Measurements from ENCODE around the gene CASKIN1. TPM values are rescaled to one million over a fixed set of nuclear protein-coding genes. Genes with fewer than 3 reads are reported as not detected.

CASKIN1 gene
- total RNA-seq, 2 donors from 2014 or later = 8.2 to 9.7 TPM

DNA sequence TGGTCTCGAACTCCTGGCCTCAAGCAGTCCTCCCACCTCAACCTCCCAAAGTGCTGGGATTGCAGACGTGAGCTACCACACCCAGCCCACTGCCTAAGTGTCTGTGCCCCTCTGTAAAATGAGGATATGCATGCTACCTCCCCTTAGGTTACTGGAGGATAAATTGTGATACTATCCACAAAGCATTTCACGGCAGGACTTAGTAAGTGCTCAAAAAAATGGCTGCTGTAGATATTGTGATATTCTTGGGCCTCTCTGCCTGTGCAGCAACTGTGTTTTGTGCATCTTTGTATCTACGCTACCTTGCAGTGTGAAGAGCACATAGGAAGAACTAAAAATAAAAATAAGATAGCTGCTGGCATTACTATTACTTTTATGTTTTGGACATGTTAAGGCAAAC is 1.9 kb upstream of the CASKIN1 start:
- Histone ChIP-seq H3K4me3 (ENCODE audit: low read length) (no peak overlapping the region), H3K27me3 (ENCODE audit: control insufficient read depth, insufficient read depth, low read length, poor library complexity, severe bottlenecking) (peaks cover 48% of the 10 kb centered on the region), H3K9me3 (ENCODE audit: control insufficient read depth, low read length) (no peaks in the 10 kb centered on the region), H3K36me3 (ENCODE audit: control insufficient read depth, insufficient read depth, low read length) (no peaks in the 10 kb centered on the region), H3K9ac (ENCODE audit: extremely low read depth, low read length, poor library complexity, severe bottlenecking) (no peak overlapping the region), H3K4me1 (ENCODE audit: control insufficient read depth, insufficient read depth, low read length) (peaks cover 7% of the 10 kb centered on the region), H3K27ac (ENCODE audit: low read depth, low read length) (no peak overlapping the region)
- no peaks in the 10 kb centered on the region for H3K4me1 Mint-ChIP-seq
- no peak for DNase-seq
- WGBS, 2 experiments (ENCODE audit: insufficient coverage in 1 of 2, insufficient read length in 1 of 2) = 79% methylated on average over 4 of the region's 4 CpGs; no CpG with 5 or more reads in 1 of the 2 experiments
- no peak overlapping the region for H3K27ac Mint-ChIP-seq
- TF ChIP-seq, protein P1, sequence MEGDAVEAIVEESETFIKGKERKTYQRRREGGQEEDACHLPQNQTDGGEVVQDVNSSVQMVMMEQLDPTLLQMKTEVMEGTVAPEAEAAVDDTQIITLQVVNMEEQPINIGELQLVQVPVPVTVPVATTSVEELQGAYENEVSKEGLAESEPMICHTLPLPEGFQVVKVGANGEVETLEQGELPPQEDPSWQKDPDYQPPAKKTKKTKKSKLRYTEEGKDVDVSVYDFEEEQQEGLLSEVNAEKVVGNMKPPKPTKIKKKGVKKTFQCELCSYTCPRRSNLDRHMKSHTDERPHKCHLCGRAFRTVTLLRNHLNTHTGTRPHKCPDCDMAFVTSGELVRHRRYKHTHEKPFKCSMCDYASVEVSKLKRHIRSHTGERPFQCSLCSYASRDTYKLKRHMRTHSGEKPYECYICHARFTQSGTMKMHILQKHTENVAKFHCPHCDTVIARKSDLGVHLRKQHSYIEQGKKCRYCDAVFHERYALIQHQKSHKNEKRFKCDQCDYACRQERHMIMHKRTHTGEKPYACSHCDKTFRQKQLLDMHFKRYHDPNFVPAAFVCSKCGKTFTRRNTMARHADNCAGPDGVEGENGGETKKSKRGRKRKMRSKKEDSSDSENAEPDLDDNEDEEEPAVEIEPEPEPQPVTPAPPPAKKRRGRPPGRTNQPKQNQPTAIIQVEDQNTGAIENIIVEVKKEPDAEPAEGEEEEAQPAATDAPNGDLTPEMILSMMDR (conservative IDR thresholded peaks at IDR 0.05) = no peak
- H3K4me3 Mint-ChIP-seq = peak overlapping the region; percentile 52
- peaks cover under 1% of the 10 kb centered on the region for H3K9me3 Mint-ChIP-seq
- H3K27me3 Mint-ChIP-seq (ENCODE audit: insufficient read depth) = peaks cover 64% of the 10 kb centered on the region
- H3K36me3 Mint-ChIP-seq (ENCODE audit: low read depth) = no peaks in the 10 kb centered on the region

DNA sequence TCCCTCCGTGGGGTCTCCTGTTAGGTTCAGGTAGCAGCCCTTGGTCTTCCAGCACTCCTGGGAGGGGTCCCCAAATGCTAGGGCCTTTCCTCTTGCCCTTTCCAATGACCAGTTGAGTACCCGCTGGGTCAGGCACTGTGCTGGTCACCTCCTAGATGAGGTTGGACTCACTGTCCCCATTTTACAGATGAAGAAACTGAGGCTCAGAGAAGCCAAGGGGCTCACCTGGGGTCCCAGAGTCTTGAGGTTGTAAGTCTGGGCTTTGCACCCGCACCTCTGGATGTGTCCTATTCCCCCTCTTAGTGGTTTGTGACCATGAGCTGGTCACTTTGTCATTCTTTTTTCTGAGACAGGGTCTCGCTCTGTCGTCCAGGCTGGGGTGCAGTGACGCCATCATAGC is 1.4 kb upstream of the CASKIN1 start:
- peaks cover 63% of the 10 kb centered on the region for H3K27me3 Mint-ChIP-seq (ENCODE audit: insufficient read depth)
- 78 to 85% methylated on average over 6 of the region's 6 CpGs for WGBS, 2 experiments (ENCODE audit: insufficient coverage in 1 of 2, insufficient read length in 1 of 2)
- no peaks in the 10 kb centered on the region for H3K4me1 Mint-ChIP-seq
- Histone ChIP-seq H3K9me3 (ENCODE audit: control insufficient read depth, low read length) (no peaks in the 10 kb centered on the region), H3K27me3 (ENCODE audit: control insufficient read depth, insufficient read depth, low read length, poor library complexity, severe bottlenecking) (peaks cover 48% of the 10 kb centered on the region), H3K27ac (ENCODE audit: low read depth, low read length) (no peak overlapping the region), H3K36me3 (ENCODE audit: control insufficient read depth, insufficient read depth, low read length) (no peaks in the 10 kb centered on the region), H3K4me3 (ENCODE audit: low read length) (no peak overlapping the region), H3K9ac (ENCODE audit: extremely low read depth, low read length, poor library complexity, severe bottlenecking) (no peak overlapping the region), H3K4me1 (ENCODE audit: control insufficient read depth, insufficient read depth, low read length) (peaks cover 7% of the 10 kb centered on the region)
- no peaks in the 10 kb centered on the region for H3K9me3 Mint-ChIP-seq
- no peaks in the 10 kb centered on the region for H3K36me3 Mint-ChIP-seq (ENCODE audit: low read depth)
- DNase-seq = no peak
- TF ChIP-seq, protein P1 (conservative IDR thresholded peaks at IDR 0.05) = no peak
- H3K27ac Mint-ChIP-seq = no peak overlapping the region
- H3K4me3 Mint-ChIP-seq = peak overlapping the region; percentile 52

DNA sequence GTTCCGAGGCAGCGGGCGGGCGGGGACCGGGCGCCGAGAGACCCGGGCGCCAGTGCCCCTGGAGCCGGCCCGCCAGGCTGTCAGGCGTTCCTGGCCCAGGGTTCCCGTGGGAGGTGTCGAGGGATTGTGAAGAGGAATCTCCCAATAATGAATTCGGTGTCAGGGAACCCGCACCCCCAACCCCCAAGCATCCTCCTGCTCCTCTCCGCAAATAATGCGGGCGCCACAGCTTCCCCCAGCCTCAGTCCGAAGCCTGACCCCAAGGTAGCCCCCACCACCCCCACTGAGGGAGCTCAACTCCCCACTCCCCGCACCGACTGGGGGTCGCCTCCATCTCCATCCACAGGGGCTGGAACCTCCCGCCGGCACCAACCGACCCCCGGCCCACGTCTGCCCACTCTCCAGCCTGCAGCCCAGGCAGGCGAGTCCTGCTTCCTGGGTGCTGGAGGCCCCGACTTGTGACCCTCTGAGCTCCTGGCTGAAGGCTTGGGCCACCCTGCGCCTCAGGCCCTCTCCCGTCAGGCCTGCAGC is 641 bp upstream of the CASKIN1 start:
- Mint-ChIP-seq H3K36me3 (ENCODE audit: low read depth) (no peaks in the 10 kb centered on the region), H3K4me1 (no peaks in the 10 kb centered on the region), H3K4me3 (peak overlapping the region; percentile 52), H3K9me3 (no peaks in the 10 kb centered on the region), H3K27ac (no peak overlapping the region), H3K27me3 (ENCODE audit: insufficient read depth) (peaks cover 57% of the 10 kb centered on the region)
- Histone ChIP-seq H3K36me3 (ENCODE audit: control insufficient read depth, insufficient read depth, low read length) (no peaks in the 10 kb centered on the region), H3K9ac (ENCODE audit: extremely low read depth, low read length, poor library complexity, severe bottlenecking) (no peak overlapping the region), H3K27ac (ENCODE audit: low read depth, low read length) (no peak overlapping the region), H3K9me3 (ENCODE audit: control insufficient read depth, low read length) (no peaks in the 10 kb centered on the region), H3K4me1 (ENCODE audit: control insufficient read depth, insufficient read depth, low read length) (peaks cover 7% of the 10 kb centered on the region), H3K4me3 (ENCODE audit: low read length) (no peak overlapping the region), H3K27me3 (ENCODE audit: control insufficient read depth, insufficient read depth, low read length, poor library complexity, severe bottlenecking) (peaks cover 48% of the 10 kb centered on the region)
- WGBS, 2 experiments (ENCODE audit: insufficient coverage in 1 of 2, insufficient read length in 1 of 2) = 40 to 47% methylated on average over 16 to 32 of the region's 32 CpGs
- no peak for DNase-seq
- TF ChIP-seq, protein P1 (conservative IDR thresholded peaks at IDR 0.05) = no peak
